CD14-positive monocyte (primary cell): ENCODE measurements around the gene DLGAP1. TPM values are rescaled to one million over a fixed set of nuclear protein-coding genes. Genes with fewer than 3 reads are reported as not detected.

Experiments used
- DNase-seq, 3 donors: peaks; one replicate each; pipeline ENCODE4 v3.0.0-alpha.2; 2011 to 2022
- H2AFZ ChIP-seq: 2 replicates; pipeline ENCODE4 v1.6.0; 2012; ENCODE audit warnings: mild to moderate bottlenecking, low read depth, low read length, inconsistent platforms; ENCODE audit not compliant: insufficient read depth, poor library complexity, severe bottlenecking
- H3K27ac ChIP-seq, 2 donors: 1 replicate in 1 of 2; 2 replicates in 1 of 2; pipeline ENCODE4 v1.5.1; 2012 to 2013; ENCODE audit warnings: low read length in 2 of 2, control low read depth in 1 of 2, inconsistent platforms in 1 of 2, low read depth in 1 of 2, mild to moderate bottlenecking in 1 of 2
- H3K27me3 ChIP-seq, 2 donors: one replicate each; pipeline versions ENCODE4 v1.6.0 to v1.6.1; 2011 to 2013; ENCODE audit warnings: low read length in 2 of 2; ENCODE audit not compliant: control insufficient read depth in 2 of 2, insufficient read depth in 2 of 2
- H3K36me3 ChIP-seq, 2 donors: replicated peaks in 1 of 2; 1 replicate in 1 of 2; 2 replicates in 1 of 2; pipeline versions ENCODE4 v1.5.1 to v1.6.1; 2012 to 2013; ENCODE audit warnings: low read length in 2 of 2, control low read depth in 1 of 2, inconsistent platforms in 1 of 2, mild to moderate bottlenecking in 1 of 2; ENCODE audit not compliant: insufficient read depth in 2 of 2, control insufficient read depth in 1 of 2
- H3K4me1 ChIP-seq, 2 donors: 1 replicate in 1 of 2; 2 replicates in 1 of 2; pipeline versions ENCODE4 v1.5.1 to v1.6.1; 2012 to 2013; ENCODE audit warnings: low read length in 2 of 2, control low read depth in 1 of 2, inconsistent platforms in 1 of 2, mild to moderate bottlenecking in 1 of 2, moderate library complexity in 1 of 2; ENCODE audit not compliant: insufficient read depth in 2 of 2, control insufficient read depth in 1 of 2
- H3K4me2 ChIP-seq: replicated peaks from 2 replicates; pipeline ENCODE3; 2012; ENCODE audit warnings: low read length, moderate library complexity, mild to moderate bottlenecking; ENCODE audit not compliant: poor library complexity, severe bottlenecking; ENCODE audit errors: extremely low read depth
- H3K4me3 ChIP-seq, 3 experiments: fragments of 200-600 bp in 1 of 3; sonication (generic) in 1 of 3; replicated peaks in 1 of 3; 1 replicate in 2 of 3; 2 replicates in 1 of 3; pipeline ENCODE4 v1.5.1; 2011 to 2013; ENCODE audit warnings: low read length in 3 of 3, mild to moderate bottlenecking in 3 of 3, control low read depth in 2 of 3, low read depth in 2 of 3, inconsistent platforms in 1 of 3, moderate library complexity in 1 of 3
- H3K79me2 ChIP-seq: 2 replicates; pipeline ENCODE4 v1.6.0; 2012; ENCODE audit warnings: mild to moderate bottlenecking, control low read depth, inconsistent platforms, low read length, moderate library complexity; ENCODE audit not compliant: insufficient read depth
- H3K9ac ChIP-seq: 2 replicates; pipeline ENCODE4 v1.6.0; 2017; ENCODE audit warnings: low read length, mild to moderate bottlenecking; ENCODE audit not compliant: insufficient read depth, poor library complexity, severe bottlenecking
- H3K9me3 ChIP-seq, 2 donors: replicated peaks in 1 of 2; 1 replicate in 1 of 2; 2 replicates in 1 of 2; pipeline versions ENCODE4 v1.5.1 to v1.6.1; 2012 to 2013; ENCODE audit warnings: low read length in 2 of 2, control low read depth in 1 of 2; ENCODE audit not compliant: control insufficient read depth in 1 of 2, insufficient read depth in 1 of 2
- H4K20me1 ChIP-seq: 2 replicates; pipeline ENCODE4 v1.6.0; 2012; ENCODE audit warnings: mild to moderate bottlenecking, low read length, control low read depth, moderate library complexity; ENCODE audit not compliant: insufficient read depth
- H3K27ac Mint-ChIP-seq, 7 donors: one replicate each; pipeline ENCODE4 v1.8.0; 2020; ENCODE audit warnings: mild to moderate bottlenecking in 7 of 7, mixed read lengths in 7 of 7, moderate library complexity in 6 of 7, inconsistent platforms in 2 of 7
- H3K27me3 Mint-ChIP-seq, 3 donors: one replicate each; pipeline ENCODE4 v1.8.0; 2021 to 2022; ENCODE audit warnings: low read depth in 3 of 3, mild to moderate bottlenecking in 3 of 3, mixed read lengths in 3 of 3, moderate library complexity in 3 of 3, inconsistent platforms in 1 of 3
- H3K36me3 Mint-ChIP-seq, 2 donors: one replicate each; pipeline ENCODE4 v1.8.0; 2020; ENCODE audit warnings: mixed read lengths in 2 of 2, inconsistent platforms in 1 of 2, mild to moderate bottlenecking in 1 of 2
- H3K4me1 Mint-ChIP-seq: one replicate; pipeline ENCODE4 v1.8.0; 2020; ENCODE audit warnings: mild to moderate bottlenecking, mixed read lengths
- H3K4me3 Mint-ChIP-seq, 2 donors: one replicate each; pipeline ENCODE4 v1.8.0; 2020; ENCODE audit warnings: mild to moderate bottlenecking in 2 of 2, mixed read lengths in 2 of 2, moderate library complexity in 1 of 2
- H3K9me3 Mint-ChIP-seq, 7 donors: one replicate each; pipeline ENCODE4 v1.8.0; 2020 to 2022; ENCODE audit warnings: mixed read lengths in 7 of 7, mild to moderate bottlenecking in 6 of 7, moderate library complexity in 6 of 7, inconsistent platforms in 2 of 7
- WGBS: methylation state at CpG from one replicate; pipeline ENCODE4 v1.1.5; 2013; ENCODE audit warnings: missing lambda C conversion rate; ENCODE audit not compliant: insufficient coverage; 5-methylcytosine and 5-hydroxymethylcytosine counted together
- intact Hi-C, 2 donors: fragments of 100-400 bp; cut with micrococcal nuclease; formaldehyde crosslinking; loops; one replicate each; pipeline versions ENCODE4 v1.15.0 to v1.15.1; 2023
- polyA plus RNA-seq, 3 donors: library from polyadenylated mRNA; depleted of rRNA in 1 of 3; unstranded in 2 of 3; stranded (reverse) in 1 of 3; fragments of 300-500 nt in 2 of 3; fragments of >200 nt in 1 of 3; fragmentation: Illumina TruSeq in 2 of 3; gene quantifications; 1 replicate in 2 of 3; 2 replicates in 1 of 3; pipeline ENCODE4 v1.2.3, GENCODE V29; 2012 to 2021
- TF ChIP-seq, protein P1 (sequence below): fragments of 200-600 bp; IDR thresholded peaks from one replicate; pipeline ENCODE4 v1.8.0; 2022; ENCODE audit warnings: antibody characterized with exemption, mild to moderate bottlenecking

The DLGAP1 gene
- polyA plus RNA-seq, 3 donors, result 0.09 to 0.42 TPM; not detected in 1

DNA sequence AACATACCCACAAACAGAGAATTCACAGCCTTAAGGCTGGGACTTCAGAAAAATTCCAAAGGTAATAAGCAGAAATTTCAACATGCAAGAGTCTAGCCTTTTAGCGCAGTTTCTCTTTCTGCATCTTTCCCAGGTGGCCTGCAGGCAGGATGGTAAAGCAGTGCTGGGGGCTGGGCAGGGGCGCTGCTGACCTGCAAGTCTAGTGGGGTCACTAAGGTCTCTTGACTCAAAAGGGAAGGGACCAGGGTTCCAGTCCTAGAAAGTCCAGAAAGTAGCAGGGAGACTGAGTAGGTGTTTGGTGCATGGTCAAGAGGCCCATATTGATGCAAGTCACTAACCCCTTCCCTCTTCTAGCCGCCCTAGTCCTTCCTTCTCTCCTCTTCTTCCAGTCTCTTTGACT, 835.9 kb downstream of the DLGAP1 start:
- H3K9me3 ChIP-seq, result peaks cover 0 to 4% of the 10 kb centered on the region in 2 donors
- H3K27ac Mint-ChIP-seq, result no peak overlapping the region
- 100% methylated on average over 2 of the region's 3 CpGs for WGBS
- no peaks in the 10 kb centered on the region for H3K27me3 ChIP-seq
- H3K4me1 ChIP-seq, result no peaks in the 10 kb centered on the region
- no peaks in the 10 kb centered on the region for H3K36me3 Mint-ChIP-seq
- H3K4me1 Mint-ChIP-seq, result peaks cover 6% of the 10 kb centered on the region
- H3K9ac ChIP-seq, result no peak overlapping the region
- peaks cover 0 to 8% (median 5%) of the 10 kb centered on the region in 7 donors for H3K9me3 Mint-ChIP-seq
- TF ChIP-seq, protein P1, sequence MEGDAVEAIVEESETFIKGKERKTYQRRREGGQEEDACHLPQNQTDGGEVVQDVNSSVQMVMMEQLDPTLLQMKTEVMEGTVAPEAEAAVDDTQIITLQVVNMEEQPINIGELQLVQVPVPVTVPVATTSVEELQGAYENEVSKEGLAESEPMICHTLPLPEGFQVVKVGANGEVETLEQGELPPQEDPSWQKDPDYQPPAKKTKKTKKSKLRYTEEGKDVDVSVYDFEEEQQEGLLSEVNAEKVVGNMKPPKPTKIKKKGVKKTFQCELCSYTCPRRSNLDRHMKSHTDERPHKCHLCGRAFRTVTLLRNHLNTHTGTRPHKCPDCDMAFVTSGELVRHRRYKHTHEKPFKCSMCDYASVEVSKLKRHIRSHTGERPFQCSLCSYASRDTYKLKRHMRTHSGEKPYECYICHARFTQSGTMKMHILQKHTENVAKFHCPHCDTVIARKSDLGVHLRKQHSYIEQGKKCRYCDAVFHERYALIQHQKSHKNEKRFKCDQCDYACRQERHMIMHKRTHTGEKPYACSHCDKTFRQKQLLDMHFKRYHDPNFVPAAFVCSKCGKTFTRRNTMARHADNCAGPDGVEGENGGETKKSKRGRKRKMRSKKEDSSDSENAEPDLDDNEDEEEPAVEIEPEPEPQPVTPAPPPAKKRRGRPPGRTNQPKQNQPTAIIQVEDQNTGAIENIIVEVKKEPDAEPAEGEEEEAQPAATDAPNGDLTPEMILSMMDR, result no peak
- no peak overlapping the region for H3K4me3 ChIP-seq
- intact Hi-C loops, result no loop called here
- H3K36me3 ChIP-seq, result no peaks in the 10 kb centered on the region
- H4K20me1 ChIP-seq, result no peaks in the 10 kb centered on the region
- H3K27me3 Mint-ChIP-seq, result peaks cover 0 to 3% (median 2%) of the 10 kb centered on the region in 3 donors
- no peak overlapping the region for H2AFZ ChIP-seq
- H3K27ac ChIP-seq, result no peak overlapping the region
- no peak overlapping the region for H3K4me3 Mint-ChIP-seq
- H3K79me2 ChIP-seq, result no peaks in the 10 kb centered on the region
- H3K4me2 ChIP-seq, result no peak overlapping the region
- DNase-seq, result no peak

DNA sequence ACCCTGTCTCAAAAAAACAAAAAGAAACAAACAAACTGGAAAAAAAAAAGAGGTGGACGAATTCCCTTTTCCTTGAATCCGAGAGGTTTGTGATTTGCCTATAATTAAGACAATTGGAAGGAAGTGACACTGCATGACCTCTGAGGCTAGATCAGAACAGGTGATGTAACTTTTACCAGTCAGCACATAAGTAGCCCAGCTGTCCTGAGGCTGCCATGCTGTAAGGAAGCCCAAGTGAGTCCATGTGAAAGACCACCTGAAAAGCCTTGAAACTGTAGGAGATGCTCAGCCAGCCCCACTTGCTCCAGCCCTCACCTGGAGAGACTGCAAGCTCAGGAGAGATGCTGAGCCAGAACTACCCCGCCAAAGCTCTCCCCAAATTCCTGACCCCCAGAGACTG, 838.4 kb downstream of the DLGAP1 start:
- no peak overlapping the region for H3K27ac ChIP-seq
- H3K27me3 ChIP-seq, result no peaks in the 10 kb centered on the region
- Mint-ChIP-seq H3K4me1 (peaks cover 1% of the 10 kb centered on the region), H3K4me3 (no peak overlapping the region), H3K36me3 (no peaks in the 10 kb centered on the region), H3K27ac (no peak overlapping the region), H3K9me3 (peaks cover 0 to 8% (median 5%) of the 10 kb centered on the region in 7 donors), H3K27me3 (peaks cover 0 to 2% (median 2%) of the 10 kb centered on the region in 3 donors)
- H3K9me3 ChIP-seq, result peaks cover 0 to 4% of the 10 kb centered on the region in 2 donors
- intact Hi-C loops, result no loop called here
- no peak overlapping the region for H2AFZ ChIP-seq
- no peak overlapping the region for H3K4me3 ChIP-seq
- H4K20me1 ChIP-seq, result no peaks in the 10 kb centered on the region
- no peak overlapping the region for H3K4me2 ChIP-seq
- H3K79me2 ChIP-seq, result no peaks in the 10 kb centered on the region
- DNase-seq, result no peak
- no peaks in the 10 kb centered on the region for H3K36me3 ChIP-seq
- TF ChIP-seq, protein P1, result no peak
- no CpG with 5 or more reads among the region's 3 CpGs for WGBS
- no peak overlapping the region for H3K9ac ChIP-seq
- H3K4me1 ChIP-seq, result no peaks in the 10 kb centered on the region
